Measurements from ENCODE around the gene LSAMP. TPM values are rescaled to one million over a fixed set of nuclear protein-coding genes. Genes with fewer than 3 reads are reported as not detected.

LSAMP gene
- total RNA-seq, 1 experiment from 2014 or later = 0.90 TPM

DNA sequence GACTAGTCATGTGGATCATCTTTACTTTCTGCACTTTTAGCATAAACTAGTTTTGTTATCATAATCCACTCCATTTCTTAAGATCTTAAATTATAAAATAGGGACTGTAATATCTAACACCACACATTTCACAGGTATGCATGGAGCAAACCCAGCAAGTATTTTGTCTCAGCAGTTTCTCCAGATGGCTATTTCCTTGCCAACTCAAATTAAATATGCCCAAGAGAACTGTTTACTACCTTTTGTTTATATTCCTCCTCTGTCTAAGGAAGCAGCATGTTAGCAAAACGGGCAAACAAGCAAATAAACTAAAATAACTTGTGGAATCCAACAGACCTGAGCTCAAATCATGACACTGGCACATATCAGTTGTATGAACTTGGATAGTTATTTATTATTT lies 379.8 kb downstream of the LSAMP start:
- DNase-seq = no peak
- no peaks in the 10 kb centered on the region for H3K79me1 ChIP-seq (ENCODE audit: insufficient read depth, low read depth, low read length, poor library complexity, severe bottlenecking)

More for the DNA sequence above, 379.8 kb downstream of the LSAMP start:
- H2AFZ ChIP-seq (ENCODE audit: low read length) = no peak overlapping the region
- H4K20me1 ChIP-seq (ENCODE audit: control insufficient read depth, insufficient read depth, insufficient read length) = no peaks in the 10 kb centered on the region
- H3K14ac ChIP-seq (ENCODE audit: insufficient read depth, low read length) = no peak overlapping the region
- H3K4me2 ChIP-seq (ENCODE audit: insufficient read depth, insufficient read length, low read length) = no peak overlapping the region
- no peaks in the 10 kb centered on the region for H3K36me3 Mint-ChIP-seq (ENCODE audit: insufficient read depth in 1 of 3, low read depth in 3 of 3)
- H3K4me1 Mint-ChIP-seq = no peaks in the 10 kb centered on the region
- no peak overlapping the region for H4K8ac ChIP-seq (replicated peaks; ENCODE audit: insufficient read length, low read depth, low read length)
- H3K9me3 ChIP-seq (ENCODE audit: control insufficient read depth, low read depth, low read length) = no peaks in the 10 kb centered on the region
- no CpG with 5 or more reads among the region's 1 CpG for WGBS (ENCODE audit: extremely low coverage, insufficient read length, low lambda C conversion rate)
- no peak overlapping the region for H4K91ac ChIP-seq (ENCODE audit: insufficient read length, low read depth, low read length)
- no peak overlapping the region for H3K56ac ChIP-seq (ENCODE audit: insufficient read length, low read depth, low read length)
- TF ChIP-seq, protein P1, sequence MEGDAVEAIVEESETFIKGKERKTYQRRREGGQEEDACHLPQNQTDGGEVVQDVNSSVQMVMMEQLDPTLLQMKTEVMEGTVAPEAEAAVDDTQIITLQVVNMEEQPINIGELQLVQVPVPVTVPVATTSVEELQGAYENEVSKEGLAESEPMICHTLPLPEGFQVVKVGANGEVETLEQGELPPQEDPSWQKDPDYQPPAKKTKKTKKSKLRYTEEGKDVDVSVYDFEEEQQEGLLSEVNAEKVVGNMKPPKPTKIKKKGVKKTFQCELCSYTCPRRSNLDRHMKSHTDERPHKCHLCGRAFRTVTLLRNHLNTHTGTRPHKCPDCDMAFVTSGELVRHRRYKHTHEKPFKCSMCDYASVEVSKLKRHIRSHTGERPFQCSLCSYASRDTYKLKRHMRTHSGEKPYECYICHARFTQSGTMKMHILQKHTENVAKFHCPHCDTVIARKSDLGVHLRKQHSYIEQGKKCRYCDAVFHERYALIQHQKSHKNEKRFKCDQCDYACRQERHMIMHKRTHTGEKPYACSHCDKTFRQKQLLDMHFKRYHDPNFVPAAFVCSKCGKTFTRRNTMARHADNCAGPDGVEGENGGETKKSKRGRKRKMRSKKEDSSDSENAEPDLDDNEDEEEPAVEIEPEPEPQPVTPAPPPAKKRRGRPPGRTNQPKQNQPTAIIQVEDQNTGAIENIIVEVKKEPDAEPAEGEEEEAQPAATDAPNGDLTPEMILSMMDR (conservative IDR thresholded peaks at IDR 0.05) = no peak
- no peak overlapping the region for H4K5ac ChIP-seq (ENCODE audit: insufficient read length, low read depth, low read length)
- no peak overlapping the region for H3K27ac ChIP-seq (ENCODE audit: insufficient read length, low read depth, low read length)
- no peak overlapping the region for H2BK120ac ChIP-seq (ENCODE audit: low read depth, low read length, poor library complexity, severe bottlenecking)
- H2BK12ac ChIP-seq (ENCODE audit: insufficient read length, low read depth, low read length) = no peak overlapping the region
- no peaks in the 10 kb centered on the region for H3K79me2 ChIP-seq (ENCODE audit: insufficient read depth, low read length)
- H2BK5ac ChIP-seq (ENCODE audit: insufficient read length, low read length) = no peak overlapping the region
- H3K18ac ChIP-seq (ENCODE audit: insufficient read length, low read depth, low read length) = no peak overlapping the region
- H3T11ph ChIP-seq (ENCODE audit: low read length) = no peak overlapping the region
- H2BK15ac ChIP-seq (ENCODE audit: low read depth, low read length) = no peak overlapping the region
- H3K27me3 ChIP-seq (ENCODE audit: insufficient read depth, low read length) = no peaks in the 10 kb centered on the region
- H3K4me1 ChIP-seq (ENCODE audit: insufficient read depth, low read length) = no peaks in the 10 kb centered on the region
- no peaks in the 10 kb centered on the region for H3K23me2 ChIP-seq (ENCODE audit: insufficient read length, low read depth, low read length, poor library complexity, severe bottlenecking)
- no peaks in the 10 kb centered on the region for H3K27me3 Mint-ChIP-seq (ENCODE audit: low read depth)
- no peak overlapping the region for H3K27ac Mint-ChIP-seq
- no peak overlapping the region for H3K4ac ChIP-seq (ENCODE audit: low read depth, low read length)
- no peak overlapping the region for H3K4me3 Mint-ChIP-seq
- no peak overlapping the region for H3K9ac ChIP-seq (ENCODE audit: extremely low read depth, insufficient read length, low read length)
- H3K23ac ChIP-seq (ENCODE audit: insufficient read length, low read depth, low read length) = no peak overlapping the region
- no peak overlapping the region for H2AK5ac ChIP-seq (ENCODE audit: insufficient read length, low read length)
- no peaks in the 10 kb centered on the region for H3K9me3 Mint-ChIP-seq
- no peak overlapping the region for H2BK20ac ChIP-seq (ENCODE audit: low read depth, low read length, poor library complexity, severe bottlenecking)
